Brain pericyte (primary cell): ENCODE data around the gene GALNT15.

Source experiments
- DNase-seq: peaks from one replicate; pipeline ENCODE4 v3.0.0-alpha.2; 2012; ENCODE audit warnings: low read depth, low spot score

GALNT15 gene

DNA sequence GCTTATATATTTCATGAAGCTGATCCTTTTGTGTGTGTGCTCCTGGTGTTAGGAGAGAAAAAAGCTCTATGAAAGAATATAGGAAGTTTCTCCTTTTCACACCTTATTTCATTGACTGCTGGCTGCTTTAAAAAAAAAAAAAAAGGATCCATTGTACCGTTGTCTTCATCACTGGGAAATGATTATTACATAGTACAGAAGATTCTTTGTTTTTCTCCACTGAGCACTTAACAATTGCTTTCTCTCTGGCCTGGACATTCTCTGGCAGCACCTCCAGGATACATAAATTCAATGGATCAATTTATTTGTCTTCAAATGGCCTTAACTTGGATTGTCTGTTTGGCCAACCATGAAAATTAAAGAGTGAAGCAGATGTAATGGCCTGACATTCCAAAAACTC, 53.1 kb downstream of the GALNT15 start:
- DNase-seq, result no peak

DNA sequence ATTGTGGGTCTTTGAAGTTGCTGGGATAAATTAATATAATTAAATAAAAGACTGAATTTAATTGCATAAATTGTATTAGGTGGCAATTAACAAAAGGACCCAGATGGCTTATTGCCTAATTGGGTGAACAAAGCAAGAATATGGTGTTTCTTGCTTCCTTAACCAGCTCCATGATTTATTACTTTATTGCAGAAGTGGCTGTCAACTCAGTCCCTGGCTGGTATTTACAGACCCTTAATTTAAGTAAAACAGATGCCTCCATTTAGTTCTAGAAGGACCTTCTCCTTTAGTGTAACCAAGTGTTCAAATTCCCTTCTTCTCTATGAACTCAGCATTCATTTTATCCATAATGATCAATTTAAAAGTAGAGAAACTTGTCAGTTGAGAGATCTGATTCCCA, 55.2 kb downstream of the GALNT15 start:
- no peak for DNase-seq

- DNase-seq, result no peak
These were observed 57.5 kb downstream of the GALNT15 start for GRCh38 chr3:16231983-16232382.

- DNase-seq, result no peak
These were observed 59.3 kb downstream of the GALNT15 start for GRCh38 chr3:16233806-16234205.

- no peak for DNase-seq
These were observed 59.8 kb downstream of the GALNT15 start for GRCh38 chr3:16234281-16234680.

- DNase-seq, result no peak
These were observed 61.7 kb downstream of the GALNT15 start for GRCh38 chr3:16236030-16236639.

- DNase-seq, result no peak
These were observed 62.4 kb downstream of the GALNT15 start for GRCh38 chr3:16236856-16237393.

DNA sequence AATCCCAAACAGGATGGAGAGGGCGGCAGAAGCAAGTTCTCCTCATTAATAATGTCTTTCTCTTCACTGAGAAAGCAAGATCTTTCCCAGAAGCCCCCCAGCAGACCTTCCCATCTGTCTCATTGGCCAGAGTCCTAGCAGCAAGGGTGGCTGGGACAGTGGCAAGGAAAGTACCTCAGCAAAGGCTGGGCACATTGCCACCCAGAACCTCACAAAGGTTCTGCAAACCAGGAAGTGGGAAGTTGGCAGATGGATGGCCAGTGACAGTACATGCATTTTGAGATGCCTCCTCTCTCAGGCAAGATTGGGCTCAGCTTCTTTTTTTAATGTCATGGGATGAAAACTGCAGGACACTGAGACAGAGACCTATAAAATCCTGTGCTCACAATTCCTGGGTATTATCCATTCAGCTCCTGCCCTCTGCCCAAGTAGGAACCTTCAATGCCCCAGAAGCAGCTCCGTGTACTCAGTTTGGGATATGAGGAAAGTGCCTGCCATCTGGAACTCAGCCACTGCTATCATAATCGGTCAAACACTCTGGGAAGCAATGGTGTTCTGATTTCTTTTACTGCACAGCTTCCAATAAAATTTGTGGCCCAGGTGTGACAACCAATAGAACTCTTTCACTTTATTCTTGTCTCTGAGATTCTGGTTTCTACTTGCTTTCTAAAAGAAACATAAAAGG, 64.7 kb downstream of the GALNT15 start:
- peak; percentile 5 for DNase-seq

DNA sequence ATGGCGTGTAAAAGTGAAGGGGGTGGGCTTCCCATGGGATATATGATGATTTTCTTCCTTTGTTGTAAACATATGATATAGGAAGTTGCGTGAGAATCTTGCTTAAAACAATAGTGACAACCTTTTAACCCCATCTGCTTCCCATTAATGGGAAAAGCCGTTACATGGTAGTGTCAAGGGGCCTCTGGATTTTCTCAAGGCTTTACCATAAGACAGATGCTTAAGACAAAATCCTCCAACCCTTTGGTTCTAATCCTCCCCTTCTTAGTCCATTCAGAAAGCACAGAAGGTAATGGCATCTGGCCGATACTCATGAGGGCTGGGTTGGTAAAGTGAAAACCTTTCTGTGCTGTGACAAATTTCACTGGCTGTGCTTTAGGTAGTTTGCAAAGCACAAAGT, 65.3 kb downstream of the GALNT15 start:
- DNase-seq, result peak; percentile 59

DNA sequence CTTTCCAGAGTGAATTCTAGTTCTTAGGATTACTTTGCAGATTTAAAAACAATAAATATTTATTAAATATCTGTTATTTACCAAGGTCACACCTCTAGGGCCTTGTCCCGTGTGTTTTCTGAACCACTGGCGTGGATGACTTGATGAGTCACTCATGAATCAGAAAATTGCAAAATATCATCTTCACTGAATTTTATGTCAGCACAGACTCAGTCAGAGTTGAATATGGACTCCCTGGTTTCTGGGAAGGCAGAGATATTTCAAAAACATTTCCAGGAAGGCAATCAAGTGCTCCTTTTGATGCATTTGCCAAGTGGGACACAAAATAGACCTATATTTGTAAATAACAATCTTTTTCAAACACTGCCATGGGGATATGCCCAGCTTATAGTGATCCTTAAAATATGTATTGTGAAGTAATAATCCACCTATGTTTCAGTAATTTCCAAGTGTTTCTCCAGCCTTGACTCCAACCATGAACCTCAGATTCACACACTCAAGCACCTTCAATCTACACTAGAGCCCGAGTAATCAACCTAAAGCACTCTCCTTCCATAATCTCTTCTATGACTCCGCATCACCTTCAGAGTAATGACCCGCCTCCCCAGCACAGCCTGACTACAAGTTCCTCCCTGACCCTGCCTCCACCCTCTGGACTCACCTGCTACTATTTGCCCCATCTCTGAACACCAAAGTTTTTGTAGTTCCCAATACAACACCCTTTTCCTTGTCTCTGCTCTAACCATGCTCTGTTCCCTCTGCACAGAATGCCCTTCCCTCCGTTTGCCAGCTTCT, 65.9 kb downstream of the GALNT15 start:
- peak; percentile 17 for DNase-seq

DNA sequence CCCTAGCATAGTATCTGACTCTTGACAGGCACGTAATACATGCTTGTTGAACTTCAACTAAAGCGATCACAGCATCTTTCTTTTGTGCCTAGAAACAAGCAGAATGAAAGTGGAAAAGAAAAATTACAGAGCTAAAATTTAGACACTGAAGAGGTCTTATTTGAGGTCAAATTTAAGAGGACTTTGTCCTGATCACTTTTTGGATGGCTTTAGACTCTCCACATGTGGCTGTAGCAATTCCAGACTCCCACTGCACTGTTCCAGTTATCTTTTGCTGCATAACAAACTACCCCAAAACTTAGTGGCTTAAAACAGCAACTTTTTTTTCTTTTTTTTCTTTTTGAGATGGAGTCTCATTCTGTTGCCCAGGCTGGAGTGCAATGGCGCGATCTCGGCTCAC, 66.7 kb downstream of the GALNT15 start:
- DNase-seq, result no peak

DNA sequence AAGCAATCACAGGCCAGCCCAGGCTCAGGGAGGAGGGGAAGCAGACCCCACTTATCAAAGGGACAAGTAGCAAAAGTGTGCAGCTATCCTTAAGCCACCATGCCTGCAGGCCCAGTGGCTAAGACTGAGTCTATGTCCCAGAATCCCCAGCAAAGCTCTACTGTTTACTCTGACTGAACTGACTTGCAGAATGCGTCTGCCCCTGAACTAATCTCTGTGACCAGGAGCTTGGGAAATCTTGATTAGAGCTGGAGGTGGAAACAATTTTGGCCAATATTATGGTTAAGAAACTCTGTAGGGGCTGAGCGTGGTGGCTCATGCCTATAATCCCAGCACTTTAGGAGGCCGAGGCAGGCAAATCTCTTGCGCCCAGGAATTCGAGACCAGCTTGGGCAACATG, 67.7 kb downstream of the GALNT15 start:
- DNase-seq, result no peak

GRCh38 chr3:16243706-16244490, 69.4 kb downstream of the GALNT15 start:
- no peak for DNase-seq

DNA sequence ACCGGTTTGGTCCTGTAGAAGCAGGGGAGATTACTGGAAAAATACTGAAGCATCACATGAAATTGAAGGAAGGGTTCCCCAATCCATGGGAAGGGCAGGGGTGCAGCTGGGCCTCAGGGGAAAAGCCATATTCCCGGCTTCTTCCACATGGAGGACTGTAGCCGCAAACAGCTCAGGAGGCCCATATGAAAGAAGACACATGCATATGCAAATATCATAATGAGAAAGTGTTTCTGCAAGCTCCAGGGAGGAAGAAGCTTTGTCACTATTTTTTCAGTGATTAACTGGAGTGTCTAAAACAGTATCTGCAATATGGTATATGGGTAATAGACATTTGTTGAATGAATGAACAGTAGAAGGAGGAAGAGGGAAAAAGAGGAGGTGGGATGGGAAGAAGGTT, 71.1 kb downstream of the GALNT15 start:
- DNase-seq, result no peak

- peak; percentile 39 for DNase-seq
These were observed 73.0 kb downstream of the GALNT15 start for GRCh38 chr3:16247282-16248061.

- no peak for DNase-seq
These were observed 74.1 kb downstream of the GALNT15 start for GRCh38 chr3:16248556-16248955.

- DNase-seq, result no peak
These were observed 74.9 kb downstream of the GALNT15 start for GRCh38 chr3:16249336-16249735.

DNA sequence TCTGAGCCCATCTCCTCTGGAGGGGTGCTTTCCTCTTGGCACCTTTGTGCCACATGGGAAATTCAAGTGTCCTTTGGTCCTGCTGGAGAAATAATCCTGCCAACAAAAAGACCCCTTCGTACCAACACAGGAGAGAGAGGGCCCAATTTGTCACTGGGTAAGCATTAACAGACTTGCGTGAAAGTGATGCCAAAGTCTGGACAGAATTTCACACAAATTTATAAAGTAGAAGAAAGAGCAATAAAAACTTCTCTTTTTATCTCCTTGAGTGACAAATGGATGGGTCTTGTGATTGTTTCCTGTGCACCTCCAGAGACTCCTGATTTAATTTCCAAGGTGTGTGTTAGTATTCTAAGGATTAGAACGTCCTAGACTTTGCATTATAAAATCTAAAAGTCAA, 75.4 kb downstream of the GALNT15 start:
- no peak for DNase-seq

DNA sequence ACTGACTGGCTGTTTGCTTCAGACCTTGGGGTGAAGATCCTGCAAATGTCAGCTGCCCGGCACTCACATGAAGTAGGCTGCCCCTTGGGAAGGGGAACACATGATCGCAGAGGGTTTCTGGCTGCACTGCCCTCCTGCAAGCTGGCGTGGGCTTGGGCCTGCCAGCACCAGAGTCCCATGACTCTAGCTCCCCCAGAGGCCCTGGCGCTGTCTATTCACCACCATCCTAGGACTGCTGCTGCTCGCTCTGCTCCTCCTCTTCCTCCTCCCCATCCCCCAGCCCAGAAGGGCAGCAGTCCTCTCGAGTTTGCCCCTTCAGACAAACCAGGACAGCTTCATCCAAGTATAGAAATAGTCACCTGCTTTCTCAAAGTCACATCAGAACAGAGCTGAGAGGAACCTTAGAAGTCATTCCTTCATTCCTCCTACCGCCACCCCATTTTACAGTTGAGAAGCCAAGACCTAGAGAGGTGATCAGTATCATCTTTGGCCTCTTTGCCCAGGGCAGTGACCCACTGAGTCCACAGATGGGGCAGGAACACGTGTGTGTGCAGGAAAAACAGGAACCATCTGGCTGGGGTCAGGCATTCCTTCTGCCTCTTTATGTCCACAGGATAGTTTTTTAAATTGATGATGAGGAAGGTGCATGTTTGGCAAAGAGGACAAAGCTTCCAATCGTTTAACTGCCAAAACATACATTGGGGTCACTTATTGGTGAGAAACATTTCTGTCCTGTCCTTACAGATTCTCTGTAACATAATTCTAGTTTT, 77.0 kb downstream of the GALNT15 start:
- no peak for DNase-seq
